ENCODE results near the gene FAM32A. TPM values are rescaled to one million over a fixed set of nuclear protein-coding genes. Genes with fewer than 3 reads are reported as not detected.

FAM32A gene
- total and polyA plus RNA-seq, 10 donors, result 45.8 to 105 (median 74.5) TPM

DNA sequence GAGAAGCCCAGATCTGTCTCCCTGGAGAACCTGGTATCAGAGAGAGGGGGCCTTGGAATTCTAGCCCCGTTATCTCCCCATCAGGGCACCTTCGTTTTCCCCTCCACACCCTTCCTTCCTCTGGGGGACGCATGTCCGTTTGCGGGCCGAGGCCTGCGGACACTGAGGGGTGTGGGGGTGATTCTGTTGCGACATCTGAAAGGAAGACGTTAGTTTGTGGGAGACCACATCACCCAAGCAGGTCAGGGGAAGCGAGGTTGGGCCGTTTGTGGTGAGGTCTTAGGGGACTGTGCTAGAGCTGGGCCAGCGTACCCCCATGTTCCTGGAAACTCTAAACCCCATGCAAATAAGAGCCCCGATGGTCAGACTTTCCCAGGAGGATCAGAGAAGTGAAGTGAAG lies 45.5 kb upstream of the FAM32A start:
- 13 to 40% (median 16%) methylated on average over 13 of the region's 13 CpGs for WGBS, 5 donors

DNA sequence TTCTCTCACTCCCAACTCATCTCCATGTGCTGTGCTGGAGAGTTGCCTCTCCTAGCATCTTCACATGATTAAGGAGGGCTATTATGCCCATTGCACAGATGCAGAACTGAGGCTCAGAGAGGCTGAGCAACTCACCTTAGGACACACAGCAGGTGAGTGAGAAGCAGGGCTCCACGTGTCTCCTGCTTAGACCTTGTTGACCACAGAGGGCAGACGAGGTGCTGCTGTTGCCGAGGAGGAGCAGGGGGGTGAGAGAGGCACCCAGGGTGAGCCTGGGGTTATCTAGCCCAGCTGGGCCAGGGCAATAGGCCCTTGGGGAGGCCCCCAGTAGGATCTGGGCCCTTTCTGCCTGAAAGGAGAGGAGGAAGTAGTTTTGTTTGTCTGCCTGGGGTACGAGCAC lies 44.2 kb upstream of the FAM32A start:
- Histone ChIP-seq H3K4me3 (no peak overlapping the region), H3K4me1 (peaks cover 9 to 93% (median 73%) of the 10 kb centered on the region in 6 donors), H3K9me3 (no peaks in the 10 kb centered on the region), H3K36me3 (no peaks in the 10 kb centered on the region), H3K27ac (peak overlapping the region in 7 of 8 donors; percentile 61 to 96 (median 93)), H3K27me3 (replicated peaks in 1 of 7) (no peaks in the 10 kb centered on the region)
- DNase-seq, result peak; percentile 92
- 20 to 33% (median 26%) methylated on average over 4 of the region's 4 CpGs for WGBS, 5 donors
- TF ChIP-seq, protein P1, sequence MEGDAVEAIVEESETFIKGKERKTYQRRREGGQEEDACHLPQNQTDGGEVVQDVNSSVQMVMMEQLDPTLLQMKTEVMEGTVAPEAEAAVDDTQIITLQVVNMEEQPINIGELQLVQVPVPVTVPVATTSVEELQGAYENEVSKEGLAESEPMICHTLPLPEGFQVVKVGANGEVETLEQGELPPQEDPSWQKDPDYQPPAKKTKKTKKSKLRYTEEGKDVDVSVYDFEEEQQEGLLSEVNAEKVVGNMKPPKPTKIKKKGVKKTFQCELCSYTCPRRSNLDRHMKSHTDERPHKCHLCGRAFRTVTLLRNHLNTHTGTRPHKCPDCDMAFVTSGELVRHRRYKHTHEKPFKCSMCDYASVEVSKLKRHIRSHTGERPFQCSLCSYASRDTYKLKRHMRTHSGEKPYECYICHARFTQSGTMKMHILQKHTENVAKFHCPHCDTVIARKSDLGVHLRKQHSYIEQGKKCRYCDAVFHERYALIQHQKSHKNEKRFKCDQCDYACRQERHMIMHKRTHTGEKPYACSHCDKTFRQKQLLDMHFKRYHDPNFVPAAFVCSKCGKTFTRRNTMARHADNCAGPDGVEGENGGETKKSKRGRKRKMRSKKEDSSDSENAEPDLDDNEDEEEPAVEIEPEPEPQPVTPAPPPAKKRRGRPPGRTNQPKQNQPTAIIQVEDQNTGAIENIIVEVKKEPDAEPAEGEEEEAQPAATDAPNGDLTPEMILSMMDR (IDR thresholded peaks at IDR 0.05 in 8 of 11, conservative IDR thresholded peaks at IDR 0.05 in 3 of 11), result peak in 3 of 11 experiments; percentile 28 to 40 (median 30)
- TF ChIP-seq POLR2A (IDR thresholded peaks at IDR 0.05) (no peak), POLR2AphosphoS5 (IDR thresholded peaks at IDR 0.05) (peak; percentile 66 to 75 (median 74))
- intact Hi-C loops (cut with DNase I; ENCODE audit: low total_unique reads), result no loop called here

More for the DNA sequence above, 45.5 kb upstream of the FAM32A start:
- peak; percentile 81 for DNase-seq
- H3K27ac ChIP-seq, result peak overlapping the region in 7 of 8 donors; percentile 5 to 96 (median 93)
- intact Hi-C loops (cut with DNase I; ENCODE audit: low total_unique reads), result no loop called here
- TF ChIP-seq POLR2AphosphoS5 (IDR thresholded peaks at IDR 0.05) (peak in 2 of 3 donors; percentile 45 to 53), POLR2A (IDR thresholded peaks at IDR 0.05) (no peak)
- H3K4me1 ChIP-seq, result peaks cover 9 to 93% (median 66%) of the 10 kb centered on the region in 6 donors
- no peaks in the 10 kb centered on the region for H3K27me3 ChIP-seq (replicated peaks in 1 of 7)
- no peaks in the 10 kb centered on the region for H3K36me3 ChIP-seq
- H3K9me3 ChIP-seq, result no peaks in the 10 kb centered on the region
- H3K4me3 ChIP-seq, result peak overlapping the region in 1 of 8 donors; percentile 14

DNA sequence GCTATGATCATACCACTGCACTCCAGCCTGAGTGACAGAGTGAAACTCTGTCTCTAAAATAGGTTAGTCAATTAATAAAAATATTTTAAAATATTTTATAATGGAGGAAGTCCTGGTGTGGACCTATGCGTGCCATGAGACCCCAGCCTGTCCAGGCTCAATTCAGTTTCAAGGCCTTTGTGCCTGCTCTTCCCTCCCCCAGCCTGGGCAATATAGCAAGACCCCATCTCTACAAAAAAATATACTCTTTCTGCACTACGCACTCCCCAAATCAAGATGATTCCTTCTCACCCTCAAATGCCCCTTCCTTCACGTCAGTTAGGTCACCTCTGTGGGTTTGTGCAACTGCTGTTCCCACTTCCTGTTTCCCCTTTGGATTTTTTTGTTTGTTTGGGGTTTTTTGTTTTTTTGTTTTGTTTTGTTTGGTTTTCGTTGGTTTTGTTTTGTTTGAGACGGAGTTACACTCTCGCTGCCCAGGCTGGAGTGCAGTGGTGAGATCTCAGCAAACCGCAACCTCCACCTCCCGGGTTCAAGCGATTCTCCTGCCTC lies 43.1 kb upstream of the FAM32A start:
- Histone ChIP-seq H3K9me3 (no peaks in the 10 kb centered on the region), H3K4me3 (peak overlapping the region in 1 of 8 donors; percentile 76), H3K36me3 (no peaks in the 10 kb centered on the region), H3K27ac (peak overlapping the region in 7 of 8 donors; percentile 80 to 96 (median 93)), H3K4me1 (peaks cover 13 to 93% (median 79%) of the 10 kb centered on the region in 6 donors), H3K27me3 (replicated peaks in 1 of 7) (no peaks in the 10 kb centered on the region)
- intact Hi-C loops (cut with DNase I; ENCODE audit: low total_unique reads), result no loop called here
- 53 to 73% (median 65%) methylated on average over 9 of the region's 9 CpGs for WGBS, 5 donors
- no peak for DNase-seq
- TF ChIP-seq, protein P1 (IDR thresholded peaks at IDR 0.05 in 8 of 11, conservative IDR thresholded peaks at IDR 0.05 in 3 of 11), result no peak
- TF ChIP-seq POLR2AphosphoS5 (IDR thresholded peaks at IDR 0.05), result peak in 1 of 3 donors; percentile 19

DNA sequence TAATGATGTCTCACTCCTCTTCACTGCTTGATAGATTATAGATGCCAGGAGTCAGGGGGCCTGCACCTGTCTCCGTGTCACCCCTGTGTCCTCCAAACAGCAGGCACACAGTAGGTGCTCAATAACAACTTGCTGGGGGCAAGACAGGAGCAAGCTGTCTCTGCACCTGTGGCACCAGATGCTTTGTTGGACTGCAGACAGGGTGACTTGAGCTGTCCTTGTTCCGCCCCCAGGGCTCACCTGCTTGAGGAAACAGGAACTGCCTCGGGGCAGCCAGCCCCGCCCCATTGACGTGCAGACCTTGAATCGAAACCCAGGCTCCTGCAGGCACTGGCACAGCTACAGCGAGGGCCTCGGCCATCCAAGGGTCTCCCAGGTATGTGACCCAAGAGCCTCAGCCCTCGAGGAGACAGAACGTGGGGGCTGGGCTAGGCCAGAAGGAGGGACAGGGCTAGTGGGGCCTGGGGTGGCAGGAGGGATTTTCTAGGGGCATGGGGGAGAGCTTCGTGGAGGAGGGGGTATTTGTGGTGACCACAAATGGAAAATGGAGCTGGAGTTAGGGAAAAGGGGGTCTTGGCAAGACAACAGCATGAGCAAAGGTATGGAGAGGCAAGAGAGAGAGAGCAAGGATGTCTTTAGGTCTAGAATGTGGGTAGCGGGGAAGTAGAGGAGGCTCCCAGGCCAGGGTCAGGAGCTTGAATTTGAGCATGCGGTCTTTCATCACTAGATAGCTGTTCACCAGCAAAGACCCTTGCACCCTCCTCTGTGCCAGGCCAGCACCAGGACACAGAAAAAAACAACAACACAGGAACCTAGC lies 41.6 kb upstream of the FAM32A start, which contains the start of gene HSH2D:
Gene HSH2D, plus strand, starts transcription at position 287 of the 817 bp plus-strand sequence. CDS start 5,066 bp downstream, outside the sequence.
- intact Hi-C loops (cut with DNase I; ENCODE audit: low total_unique reads), result no loop called here
- DNase-seq, result peak; percentile 99
- Histone ChIP-seq H3K4me3 (peak within 1 kb of the TSS; percentile 18 to 76 (median 42)), H3K27me3 (replicated peaks in 1 of 7) (no peaks in the 10 kb centered on the region), H3K9me3 (no peaks in the 10 kb centered on the region), H3K4me1 (peaks cover 14 to 100% (median 93%) of the 10 kb centered on the region in 6 donors), H3K27ac (peak within 1 kb of the TSS; percentile 75 to 96 (median 91)), H3K36me3 (peaks cover 0 to 15% (median 0%) of the 10 kb centered on the region in 6 donors)
- WGBS, 5 donors, result 6 to 26% (median 13%) methylated on average over 8 to 13 of the region's 13 CpGs
- TF ChIP-seq, protein P1 (IDR thresholded peaks at IDR 0.05 in 8 of 11, conservative IDR thresholded peaks at IDR 0.05 in 3 of 11), result peak in 5 of 11 experiments; percentile 20 to 36 (median 34)
- TF ChIP-seq POLR2A (IDR thresholded peaks at IDR 0.05) (peak; percentile 4 to 54 (median 27)), POLR2AphosphoS5 (IDR thresholded peaks at IDR 0.05) (peak; percentile 92 to 95 (median 93))

All from spleen (tissue), 11 donors.